ENCODE results near the gene ABCD3. TPM values are rescaled to one million over a fixed set of nuclear protein-coding genes. Genes with fewer than 3 reads are reported as not detected.

The ABCD3 gene
- total and polyA plus RNA-seq, 2 of the 8 experiments (the other 6 are each of a cell fraction or from before 2014, with no cell fraction given): 6.6 to 29.4 TPM

DNA sequence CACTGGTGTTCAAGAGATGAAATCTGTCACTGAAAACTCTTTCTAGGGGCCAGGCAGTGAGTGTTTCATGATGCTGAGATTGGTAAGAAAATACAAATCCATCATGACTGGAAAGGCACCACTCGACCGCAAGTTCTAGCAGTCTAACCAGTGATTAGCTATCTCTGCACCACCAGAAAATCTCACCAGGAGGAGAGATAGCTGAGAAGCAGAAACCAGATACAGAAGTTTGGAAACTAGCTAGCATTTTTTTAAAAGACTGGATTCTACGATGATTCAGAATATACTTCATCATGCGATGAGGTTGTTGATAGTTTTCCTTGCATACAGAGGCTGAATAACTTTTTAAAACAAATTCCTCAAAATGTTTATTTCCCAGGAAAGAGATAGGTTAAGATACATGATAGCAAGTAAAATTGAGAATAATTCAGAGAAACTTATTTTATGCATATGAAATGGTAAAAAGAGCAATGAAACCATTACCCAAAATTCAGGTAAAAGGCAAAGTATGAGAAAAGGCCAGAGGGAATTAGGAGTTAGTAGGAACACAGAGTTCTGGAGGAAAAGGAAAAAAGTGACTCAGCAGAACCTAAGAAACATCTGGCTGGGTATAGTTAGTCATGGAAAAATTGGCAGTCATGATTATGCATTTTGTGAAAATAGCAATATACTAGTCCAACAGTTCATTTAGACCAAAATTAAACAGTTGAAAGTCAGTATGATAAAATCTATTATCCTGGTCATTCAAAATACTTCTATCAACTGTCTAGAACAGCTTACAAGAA, 126.7 kb downstream of the ABCD3 start:
- H3K4me2 ChIP-seq (ENCODE audit: insufficient read depth in 1 of 2, low read depth in 2 of 2, low read length in 2 of 2): no peak overlapping the region
- 0 out of 4 replicates have a peak, but pooled peaks cover 0 to 4% of the 10 kb centered on the region in 2 experiments for H3K79me2 ChIP-seq (ENCODE audit: control insufficient read depth in 1 of 2, insufficient read depth in 2 of 2, low read length in 2 of 2)
- H3K23me2 ChIP-seq (ENCODE audit: low read depth, low read length): peaks cover 10% of the 10 kb centered on the region
- H3K23ac ChIP-seq (ENCODE audit: insufficient read length): no peak overlapping the region
- POLR2A ChIA-PET (ENCODE audit: partially characterized antibody): no interaction called here
- CTCF ChIA-PET (ENCODE audit: partially characterized antibody): interaction anchor here (0.7 to 1.4 kb wide), 2 partner anchors 10 to 22 kb away, joined by 3 read pairs; no protein-coding TSS in a partner anchor
- H3K79me1 ChIP-seq (ENCODE audit: low read depth, low read length): no peaks in the 10 kb centered on the region
- no peak overlapping the region for H3K14ac ChIP-seq (ENCODE audit: insufficient read length)
- peaks cover 2 to 3% (median 3%) of the 10 kb centered on the region in 4 experiments; a peak in 6 of 7 replicates for H3K4me1 ChIP-seq (replicated peaks in 1 of 4; ENCODE audit: control insufficient read depth in 3 of 4, insufficient read depth in 4 of 4, low read length in 3 of 4)
- H3K27ac ChIP-seq (ENCODE audit: low read depth, low read length): no peak overlapping the region
- H4K91ac ChIP-seq (replicated peaks; ENCODE audit: insufficient read length, low read length): no peak overlapping the region
- no peak overlapping the region for H3K18ac ChIP-seq (ENCODE audit: extremely low read depth, low read length)
- H2BK5ac ChIP-seq (ENCODE audit: low read depth, low read length): no peak overlapping the region
- no peak overlapping the region for H2BK12ac ChIP-seq (ENCODE audit: low read depth, low read length)
- H3K27me3 ChIP-seq (replicated peaks in 1 of 4; ENCODE audit: control insufficient read depth in 3 of 4, extremely low read depth in 1 of 4, insufficient read depth in 3 of 4, low read length in 3 of 4): peaks cover 2 to 12% (median 7%) of the 10 kb centered on the region in 4 experiments; a peak in 6 of 7 replicates
- H3K36me3 ChIP-seq (ENCODE audit: control insufficient read depth in 2 of 4, insufficient read depth in 4 of 4, low read length in 3 of 4): no peaks in the 10 kb centered on the region
- no peak overlapping the region for H2BK15ac ChIP-seq (ENCODE audit: low read length)
- no peak overlapping the region for H3K9ac ChIP-seq (replicated peaks in 1 of 4; ENCODE audit: extremely low read depth in 1 of 4, low read depth in 3 of 4, low read length in 3 of 4)
- no peak overlapping the region for H4K8ac ChIP-seq (ENCODE audit: extremely low read depth, insufficient read depth, low read length)
- no peaks in the 10 kb centered on the region for H4K20me1 ChIP-seq (replicated peaks in 1 of 2; ENCODE audit: control insufficient read depth in 1 of 2, insufficient read depth in 2 of 2, low read length in 2 of 2)
- 92% methylated on average over 4 of the region's 4 CpGs; no CpG with 5 or more reads in 1 of the 2 experiments for WGBS, 2 experiments (ENCODE audit: extremely low coverage in 1 of 2, insufficient coverage in 1 of 2, insufficient read length in 1 of 2, insufficient replicate concordance in 2 of 2, low coverage in 1 of 2, low lambda C conversion rate in 2 of 2, missing lambda C conversion rate in 1 of 2)
- H2AK5ac ChIP-seq (ENCODE audit: low read depth, low read length): peak overlapping the region; percentile 48; the same call in 1 of the 2 replicates
- no peak overlapping the region for H2BK20ac ChIP-seq (ENCODE audit: low read length)
- H4K5ac ChIP-seq (ENCODE audit: insufficient read length, low read depth, low read length): no peak overlapping the region
- no peak overlapping the region for H3K56ac ChIP-seq (replicated peaks; ENCODE audit: insufficient read length, low read depth, low read length)
- TF ChIP-seq BACH1 (IDR thresholded peaks at IDR 0.05; ENCODE audit: low read length) (peak; percentile 83), MAFK (IDR thresholded peaks at IDR 0.05; ENCODE audit: low read depth, low read length) (0 out of 2 replicates have a peak, but pooled peaks have one; percentile 24), GABPA (IDR thresholded peaks at IDR 0.05; ENCODE audit: borderline replicate concordance, insufficient read depth, low read length) (no peak)
- no peak overlapping the region for H3K4me3 ChIP-seq (ENCODE audit: extremely low read depth in 1 of 4, insufficient read depth in 2 of 4, low read depth in 3 of 4, low read length in 4 of 4)
- DNase-seq (ENCODE audit: low read depth in 1 of 2, low spot score in 2 of 2) (no peak), FAIRE-seq (no peak)
- H3K9me3 ChIP-seq (ENCODE audit: insufficient read depth in 2 of 2, low read depth in 1 of 2, low read length in 1 of 2): no peaks in the 10 kb centered on the region
- no peak overlapping the region for H3K4ac ChIP-seq (replicated peaks; ENCODE audit: insufficient read length, low read depth, low read length)
- no peak overlapping the region for H2BK120ac ChIP-seq (replicated peaks; ENCODE audit: low read depth, low read length)
- no peak overlapping the region for H2AFZ ChIP-seq (ENCODE audit: low read length)
